Fibroblast of gingiva (primary cell): ENCODE data around the gene VAPA.

Source experiments
- DNase-seq: peaks from one replicate; pipeline ENCODE4 v3.0.0-alpha.2; 2011; ENCODE audit warnings: low read depth

VAPA gene

GRCh38 chr18:9915291-9916076, 1.7 kb downstream of the VAPA start:
- no peak for DNase-seq

- no peak for DNase-seq
Observed at GRCh38 chr18:9916077-9916639, 2.3 kb downstream of the VAPA start.

GRCh38 chr18:9916808-9917207, 3.0 kb downstream of the VAPA start:
- no peak for DNase-seq

GRCh38 chr18:9918016-9918680, 4.3 kb downstream of the VAPA start:
- no peak for DNase-seq

GRCh38 chr18:9919564-9920232, 5.9 kb downstream of the VAPA start:
- DNase-seq: no peak

- no peak for DNase-seq
Observed at GRCh38 chr18:9922592-9923311, 8.9 kb downstream of the VAPA start.

GRCh38 chr18:9924371-9924943, 10.6 kb downstream of the VAPA start:
- DNase-seq: no peak

GRCh38 chr18:9925369-9925768, 11.6 kb downstream of the VAPA start:
- peak; percentile 9 for DNase-seq

GRCh38 chr18:9925795-9926194, 12.0 kb downstream of the VAPA start:
- no peak for DNase-seq

- no peak for DNase-seq
Observed at GRCh38 chr18:9926223-9926894, 12.5 kb downstream of the VAPA start.

- no peak for DNase-seq
Observed at GRCh38 chr18:9926977-9927376, 13.2 kb downstream of the VAPA start.

- DNase-seq: no peak
Observed at GRCh38 chr18:9927392-9928063, 13.7 kb downstream of the VAPA start.

GRCh38 chr18:9928646-9929259, 14.9 kb downstream of the VAPA start:
- no peak for DNase-seq

GRCh38 chr18:9930299-9930884, 16.6 kb downstream of the VAPA start:
- no peak for DNase-seq

GRCh38 chr18:9931146-9931545, 17.3 kb downstream of the VAPA start:
- no peak for DNase-seq

- no peak for DNase-seq
Observed at GRCh38 chr18:9931678-9932077, 17.9 kb downstream of the VAPA start.

GRCh38 chr18:9933865-9934264, 20.0 kb downstream of the VAPA start:
- peak; percentile 33 for DNase-seq

GRCh38 chr18:9934274-9934673, 20.5 kb downstream of the VAPA start:
- DNase-seq: no peak

GRCh38 chr18:9941103-9941502, 27.3 kb downstream of the VAPA start:
- no peak for DNase-seq

- no peak for DNase-seq
Observed at GRCh38 chr18:9941660-9942059, 27.8 kb downstream of the VAPA start.
